ENCODE results near the gene GUCD1.

The GUCD1 gene

GRCh38 chr22:24591286-24591830 lies 36.4 kb upstream of the GUCD1 start:
- no peak for DNase-seq (ENCODE audit: low read depth)
- TF ChIP-seq CTCF (IDR thresholded peaks at IDR 0.05; ENCODE audit: insufficient read depth, low read depth, low read length, missing control alignments) = no peak
- no peak overlapping the region for H3K4me3 ChIP-seq (ENCODE audit: low read length)

DNA sequence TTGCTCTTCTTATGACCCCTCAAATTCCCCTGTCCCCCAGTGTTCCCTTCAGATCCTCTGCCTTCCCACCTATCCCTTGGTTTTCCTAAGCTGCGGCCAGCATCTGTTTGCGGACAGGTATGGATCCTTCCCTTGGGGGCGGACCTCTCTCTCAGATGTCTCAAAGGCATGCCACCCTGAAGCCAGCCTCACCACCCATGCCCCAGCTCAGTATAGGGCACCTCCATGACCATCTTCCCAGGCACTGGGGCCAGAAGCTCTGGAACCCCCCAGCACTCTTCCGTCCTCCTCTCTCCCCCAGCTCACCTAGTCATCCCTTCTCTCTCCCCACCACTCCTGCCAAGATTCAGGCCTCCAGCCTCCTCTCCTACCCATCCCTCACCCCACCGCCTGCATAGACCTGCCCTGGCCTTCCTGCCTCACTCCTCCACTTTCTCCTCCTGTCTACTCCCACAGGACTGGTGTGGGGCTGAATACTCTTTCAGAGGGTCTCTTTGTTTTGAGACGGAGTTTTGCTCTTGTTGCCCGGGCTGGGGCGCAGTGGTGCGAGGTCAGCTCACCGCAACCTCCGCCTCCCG lies 35.7 kb upstream of the GUCD1 start:
- H3K4me3 ChIP-seq (ENCODE audit: low read length) = no peak overlapping the region
- no peak for DNase-seq (ENCODE audit: low read depth)
- TF ChIP-seq CTCF (IDR thresholded peaks at IDR 0.05; ENCODE audit: insufficient read depth, low read depth, low read length, missing control alignments) = no peak

- TF ChIP-seq CTCF (IDR thresholded peaks at IDR 0.05; ENCODE audit: insufficient read depth, low read depth, low read length, missing control alignments) = no peak
- no peak overlapping the region for H3K4me3 ChIP-seq (ENCODE audit: low read length)
- no peak for DNase-seq (ENCODE audit: low read depth)
Measured at GRCh38 chr22:24589518-24590030, 34.6 kb upstream of the GUCD1 start.

- H3K4me3 ChIP-seq (ENCODE audit: low read length) = no peak overlapping the region
- no peak for DNase-seq (ENCODE audit: low read depth)
- TF ChIP-seq CTCF (IDR thresholded peaks at IDR 0.05; ENCODE audit: insufficient read depth, low read depth, low read length, missing control alignments) = no peak
Measured at GRCh38 chr22:24588757-24589481, 34.0 kb upstream of the GUCD1 start.

GRCh38 chr22:24588381-24588756 lies 33.4 kb upstream of the GUCD1 start:
- no peak for DNase-seq (ENCODE audit: low read depth)
- no peak overlapping the region for H3K4me3 ChIP-seq (ENCODE audit: low read length)
- no peak for TF ChIP-seq CTCF (IDR thresholded peaks at IDR 0.05; ENCODE audit: insufficient read depth, low read depth, low read length, missing control alignments)

- TF ChIP-seq CTCF (IDR thresholded peaks at IDR 0.05; ENCODE audit: insufficient read depth, low read depth, low read length, missing control alignments) = no peak
- no peak for DNase-seq (ENCODE audit: low read depth)
- H3K4me3 ChIP-seq (ENCODE audit: low read length) = no peak overlapping the region
Measured at GRCh38 chr22:24587948-24588347, 33.0 kb upstream of the GUCD1 start.

All from epithelial cell of esophagus (primary cell).